Stimulated activated CD8-positive, alpha-beta memory T cell treated with anti-CD3 and anti-CD28 coated beads, Interleukin-7, amount 100 ng/mL, for 24 hours (primary cell): Measurements from ENCODE around the gene CBFB.
"Not testable (repeated sequence)": the region's sequence is repeated elsewhere in the genome, so short reads cannot be mapped to it uniquely, and the experiment has no call there.

Experiments used
- DNase-seq: peaks from one replicate; pipeline ENCODE4 v3.0.0-alpha.2; 2020; ENCODE audit warnings: low read depth

The CBFB gene

DNA sequence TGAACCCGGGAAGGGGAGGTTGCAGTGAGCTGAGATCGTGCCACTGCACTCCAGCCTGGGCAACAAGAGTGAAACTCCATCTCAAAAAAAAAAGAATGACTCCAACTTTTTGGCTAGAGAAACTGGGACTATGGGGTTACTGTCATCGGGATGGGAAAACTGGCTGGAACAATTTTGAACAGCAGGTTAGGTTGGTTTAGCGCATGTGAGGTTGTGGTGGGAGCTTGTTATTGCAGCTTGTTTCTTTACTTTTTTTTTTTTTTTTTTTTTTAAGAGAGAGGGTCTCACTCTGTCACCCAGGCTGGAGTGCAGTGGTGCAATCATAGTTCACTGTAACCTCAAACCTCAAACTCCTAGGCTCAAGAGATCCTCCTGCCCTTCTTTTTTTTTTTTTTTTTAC lies 12.6 kb downstream of the CBFB start:
- DNase-seq: not testable (repeated sequence)

GRCh38 chr16:67043420-67043819 lies 14.5 kb downstream of the CBFB start:
- no peak for DNase-seq

DNA sequence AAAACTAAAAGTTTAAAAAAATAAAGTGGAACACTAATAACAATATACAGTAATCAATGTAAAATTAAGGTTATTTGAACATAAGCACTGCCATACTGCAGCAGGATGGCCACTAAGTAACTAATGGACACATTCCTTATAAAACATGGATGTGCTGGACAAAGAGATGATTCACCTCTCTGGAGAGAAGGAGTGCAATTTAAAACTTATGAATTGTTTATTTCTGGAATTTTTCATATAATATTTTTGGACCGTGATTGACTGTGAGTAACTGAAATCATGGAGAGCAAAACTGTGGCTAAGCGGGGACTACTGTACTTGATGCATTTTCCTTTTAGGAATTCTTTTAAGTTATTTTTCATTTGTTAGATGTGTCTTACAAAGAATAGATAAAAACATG lies 21.8 kb downstream of the CBFB start:
- DNase-seq: no peak

DNA sequence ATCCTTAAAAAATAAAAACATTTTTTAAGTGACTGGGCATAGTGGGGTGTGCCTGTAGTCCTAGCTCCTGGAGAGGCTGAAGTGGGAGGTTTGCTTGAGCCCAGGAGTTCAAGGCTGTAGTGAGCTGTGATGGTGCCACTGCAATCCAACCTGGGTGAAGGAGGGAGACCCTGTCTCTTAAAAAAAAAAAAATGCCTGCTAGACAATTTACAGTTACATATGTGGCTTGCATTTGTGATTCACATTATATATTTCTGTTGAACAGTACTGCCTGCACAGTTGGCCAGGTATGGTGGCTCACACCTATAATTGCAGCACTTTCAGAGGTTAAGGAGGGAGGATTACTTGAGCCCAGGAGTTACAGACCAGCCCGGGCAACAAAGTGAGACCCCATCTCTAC lies 23.4 kb downstream of the CBFB start:
- DNase-seq: no peak

DNA sequence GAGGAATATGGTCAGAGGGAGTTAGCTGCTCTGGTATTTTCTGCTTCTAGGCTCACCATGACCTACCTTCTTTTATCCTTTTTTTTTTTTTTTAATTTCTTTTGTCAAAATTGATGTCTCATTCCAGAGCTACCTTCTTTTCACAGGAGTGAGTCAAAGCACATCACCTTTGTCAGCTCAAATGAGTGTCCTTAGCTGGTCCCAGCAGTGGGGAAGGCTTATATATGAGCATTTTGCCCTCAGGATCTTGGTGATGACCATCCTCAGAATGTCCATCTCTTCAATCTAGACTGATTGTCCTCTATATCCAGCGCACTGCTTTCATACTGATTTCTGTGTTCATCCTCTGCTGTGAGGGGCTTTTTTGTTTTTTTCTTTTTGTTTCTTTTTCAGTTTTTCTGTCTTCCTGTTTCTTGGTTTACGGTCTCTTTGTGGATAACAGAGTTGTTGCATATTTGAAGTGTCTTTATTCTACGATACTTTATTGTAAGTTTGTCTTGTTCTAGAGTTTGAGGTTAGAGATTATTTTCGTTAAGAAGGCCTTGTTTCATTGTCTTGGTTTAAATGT lies 24.9 kb downstream of the CBFB start:
- no peak for DNase-seq

- no peak for DNase-seq
These were observed 26.0 kb downstream of the CBFB start for GRCh38 chr16:67054901-67055300.

- DNase-seq: no peak
These were observed 27.0 kb downstream of the CBFB start for GRCh38 chr16:67055712-67056487.

DNA sequence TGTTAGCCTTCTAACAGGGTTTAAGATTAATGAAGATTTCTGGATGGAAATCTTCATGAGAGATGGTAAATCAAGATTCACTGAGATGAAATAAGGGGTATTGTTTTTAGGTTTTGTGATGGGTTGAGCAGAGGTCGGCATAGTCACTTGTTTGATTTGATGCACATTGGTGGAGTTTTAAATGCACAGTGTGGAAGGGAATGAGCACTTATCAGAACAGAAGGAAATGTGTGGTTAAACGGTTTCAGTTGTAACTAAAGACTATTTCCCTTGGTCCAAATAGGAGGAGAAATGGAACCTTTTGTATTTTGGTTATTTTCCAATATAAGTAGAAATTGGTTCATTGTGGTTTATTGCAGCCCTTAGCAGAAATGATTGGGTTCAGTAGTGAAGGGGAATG lies 34.1 kb downstream of the CBFB start:
- DNase-seq: no peak

- no peak for DNase-seq
These were observed 39.3 kb downstream of the CBFB start for GRCh38 chr16:67068212-67068753.

- DNase-seq: no peak
These were observed 42.6 kb downstream of the CBFB start for GRCh38 chr16:67071476-67072048.

- no peak for DNase-seq
These were observed 46.4 kb downstream of the CBFB start for GRCh38 chr16:67075331-67075730.

DNA sequence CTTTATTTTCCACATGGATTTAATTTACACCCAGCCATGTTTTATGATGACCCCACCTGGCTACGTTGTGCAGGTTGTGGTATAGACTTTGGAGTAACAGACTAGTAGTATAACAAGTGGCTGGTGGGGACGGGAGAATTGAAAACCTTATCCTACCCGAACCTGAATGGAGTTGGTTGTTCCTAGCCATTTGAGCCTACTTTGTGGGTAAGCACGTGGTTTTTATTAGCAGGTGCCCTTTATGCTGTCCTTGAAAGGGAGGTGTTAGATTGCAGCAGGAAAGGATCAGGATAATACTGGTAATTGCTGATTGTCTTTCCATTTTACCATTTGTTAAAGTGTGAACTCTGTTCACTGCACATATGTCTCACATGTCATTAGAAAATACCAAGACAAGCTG lies 48.9 kb downstream of the CBFB start:
- DNase-seq: no peak

- no peak for DNase-seq
These were observed 53.2 kb downstream of the CBFB start for GRCh38 chr16:67082100-67082499.

- DNase-seq: no peak
These were observed 53.9 kb downstream of the CBFB start for GRCh38 chr16:67082891-67083290.

DNA sequence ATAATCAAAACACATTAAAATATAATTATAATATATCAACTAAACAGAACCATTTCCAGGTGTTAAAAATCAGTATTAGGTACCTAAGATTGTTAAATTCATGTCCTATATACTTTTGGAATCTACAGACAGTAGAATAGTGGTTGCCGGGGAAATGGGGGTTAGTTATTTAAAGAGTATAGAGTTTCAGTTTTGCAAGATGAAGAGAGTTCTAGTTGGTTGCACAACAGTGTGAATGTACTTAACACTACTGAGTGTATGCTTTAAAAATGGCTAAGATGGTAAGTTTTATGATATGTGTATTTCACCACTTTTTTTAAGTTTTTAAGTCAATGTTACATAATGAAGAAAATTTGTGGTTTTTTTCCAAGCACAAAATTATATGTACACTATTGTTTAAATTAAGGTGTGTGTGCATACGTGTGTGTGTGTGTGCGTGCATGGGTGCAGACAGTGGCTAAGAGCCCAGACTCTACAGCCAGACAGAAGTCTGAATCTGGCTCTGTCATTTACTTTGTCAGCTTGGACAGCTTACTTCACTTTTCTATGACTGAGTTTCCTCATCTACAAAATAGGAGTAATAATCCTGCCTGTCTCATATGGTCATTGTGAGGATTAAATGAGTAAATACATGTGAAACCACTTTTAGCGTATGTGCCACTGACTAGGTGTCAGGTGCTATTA lies 55.5 kb downstream of the CBFB start:
- DNase-seq: no peak

DNA sequence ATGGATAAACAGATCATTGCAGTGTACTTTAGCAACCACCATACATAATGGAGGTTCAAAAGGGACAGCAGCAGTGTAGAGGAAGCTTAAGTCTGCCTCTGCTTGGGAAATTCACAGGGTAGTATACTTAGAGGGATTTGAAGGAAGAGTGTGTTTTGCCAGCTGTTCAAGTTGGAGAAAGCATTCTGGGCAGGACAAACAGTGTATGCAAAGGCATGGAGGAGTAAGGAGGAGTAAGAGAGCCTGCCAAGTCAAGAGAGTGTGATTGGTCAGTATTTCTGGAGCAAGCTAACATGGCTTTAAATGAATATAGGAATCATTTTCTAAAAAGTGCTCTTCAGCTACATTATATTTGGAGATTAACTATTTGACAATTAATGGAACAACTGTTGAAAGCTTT lies 57.9 kb downstream of the CBFB start:
- DNase-seq: no peak

GRCh38 chr16:67087291-67087690 lies 58.3 kb downstream of the CBFB start:
- DNase-seq: no peak

- no peak for DNase-seq
These were observed 58.9 kb downstream of the CBFB start for GRCh38 chr16:67087803-67088202.

DNA sequence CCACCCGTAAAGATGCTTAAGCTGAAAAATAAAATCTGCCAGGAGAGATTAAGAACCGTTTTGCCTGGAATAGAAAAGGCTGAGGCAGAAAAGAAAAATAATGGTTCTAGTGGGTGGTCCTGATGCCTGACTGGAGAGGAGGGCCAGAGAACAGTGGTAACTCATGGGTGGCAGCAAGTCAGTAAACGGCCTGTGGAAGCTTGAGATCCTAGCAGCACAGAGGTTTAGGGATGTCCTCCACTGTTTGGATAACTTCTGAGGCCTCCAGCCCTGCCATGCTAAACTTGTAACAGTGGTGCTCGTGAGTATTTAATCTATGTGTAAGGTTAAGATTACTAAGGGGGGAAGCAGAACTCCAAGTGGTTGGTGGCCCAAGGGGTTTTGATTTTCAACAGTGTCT lies 59.6 kb downstream of the CBFB start:
- DNase-seq: no peak

GRCh38 chr16:67089101-67089500 lies 60.2 kb downstream of the CBFB start:
- no peak for DNase-seq

DNA sequence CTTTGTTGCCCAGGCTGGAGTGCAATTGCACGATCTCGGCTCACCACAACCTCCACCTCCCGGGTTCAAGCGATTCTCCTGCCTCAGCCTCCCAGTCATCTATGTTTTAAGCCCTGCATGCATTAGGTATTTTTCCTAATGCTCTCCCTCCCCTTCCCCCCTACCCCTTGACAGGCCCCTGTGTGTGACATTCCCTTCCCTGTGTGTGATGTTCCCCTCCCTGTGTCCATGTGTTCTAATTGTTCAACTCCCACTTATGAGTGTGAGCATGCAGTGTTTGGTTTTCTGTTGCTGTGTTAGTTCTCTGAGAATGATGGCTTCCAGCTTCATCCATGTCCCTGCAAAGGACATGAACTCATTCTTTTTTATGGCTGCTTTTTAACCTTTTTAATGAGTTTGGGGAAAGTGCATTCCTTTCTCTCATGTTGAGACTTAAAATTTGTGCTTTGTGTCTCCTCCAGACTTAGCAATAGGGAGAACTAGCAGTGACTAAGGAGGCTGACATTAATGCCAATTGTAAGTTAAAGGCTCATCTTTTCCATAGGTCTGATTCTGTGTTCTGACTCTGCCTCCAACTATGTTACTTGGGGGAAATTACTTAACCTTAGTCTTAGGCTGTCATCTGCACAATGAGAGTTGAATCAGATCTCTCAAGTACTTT lies 63.1 kb downstream of the CBFB start:
- DNase-seq: no peak

DNA sequence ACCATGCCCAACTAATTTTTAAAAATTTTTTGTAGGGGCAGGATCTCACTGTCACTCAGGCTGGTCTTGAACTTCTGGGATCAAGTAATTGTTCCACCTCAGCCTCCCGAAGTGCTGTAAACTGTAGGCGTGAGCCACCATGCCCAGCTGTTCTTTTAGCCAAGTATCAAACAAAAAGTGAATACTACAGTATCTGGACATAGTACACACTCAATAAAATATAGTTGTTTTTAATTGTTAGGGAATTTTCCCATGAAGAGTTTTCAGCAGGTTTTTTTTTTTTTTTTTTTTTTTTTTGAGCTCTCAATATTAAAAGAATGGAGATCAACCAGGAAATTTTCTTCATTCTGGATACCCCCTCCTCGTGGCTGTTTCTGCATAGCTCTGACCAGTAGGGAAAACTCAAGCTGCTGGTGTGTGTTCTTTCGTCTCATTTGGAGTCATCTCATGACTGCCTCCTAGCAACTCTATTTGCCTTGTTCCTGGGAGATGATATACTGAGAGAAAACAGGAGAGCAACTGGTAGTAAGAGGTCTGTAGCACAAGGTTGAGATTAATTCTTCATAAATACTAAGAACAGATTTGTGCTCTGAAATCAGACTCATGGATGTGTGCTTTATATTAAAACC lies 64.3 kb downstream of the CBFB start:
- no peak for DNase-seq
